Cardiac muscle cell (in vitro differentiated cells and primary cell): ENCODE results near the gene ATP8A2. TPM values are rescaled to one million over a fixed set of nuclear protein-coding genes. Genes with fewer than 3 reads are reported as not detected.

Experiments used
- DNase-seq, 2 donors: peaks; one replicate each; pipeline versions ENCODE4 v3.0.0 to v3.0.0-alpha.2; 2010 to 2017; ENCODE audit warnings: low read depth in 1 of 2, low spot score in 1 of 2
- H3K27ac ChIP-seq: fragments of 200-600 bp; sonication (generic); 2 replicates; pipeline ENCODE4 v1.5.1; 2016
- H3K27me3 ChIP-seq: fragments of 200-600 bp; sonication (generic); 2 replicates; pipeline ENCODE4 v1.6.0; 2016; ENCODE audit warnings: control low read depth
- H3K36me3 ChIP-seq: fragments of 200-600 bp; sonication (generic); 2 replicates; pipeline ENCODE4 v1.5.1; 2016; ENCODE audit warnings: control low read depth
- H3K4me1 ChIP-seq: fragments of 200-600 bp; sonication (generic); 2 replicates; pipeline ENCODE4 v1.8.1; 2017; ENCODE audit warnings: low read depth, mild to moderate bottlenecking, mixed run types
- H3K4me3 ChIP-seq: fragments of 200-600 bp; sonication (generic); 2 replicates; pipeline ENCODE4 v1.5.1; 2016; ENCODE audit warnings: mild to moderate bottlenecking
- H3K9me3 ChIP-seq: fragments of 200-600 bp; sonication (generic); 2 replicates; pipeline ENCODE4 v1.5.1; 2017; ENCODE audit warnings: low read depth, mild to moderate bottlenecking, control low read depth
- CTCF ChIP-seq: IDR thresholded peaks from 2 replicates; pipeline ENCODE4 v1.5.1; 2012; ENCODE audit warnings: low read depth, mild to moderate bottlenecking, low read length
- polyA plus RNA-seq: library from polyadenylated mRNA; unstranded; fragments of >200 nt; fragmentation: Nextera tagmentation; extraction: Ambion mirVana; gene quantifications from 2 replicates; pipeline ENCODE4 v1.2.1, GENCODE V29; 2016
- total RNA-seq: library from RNA; depleted of rRNA; stranded (reverse); fragments of >200 nt; gene quantifications from 2 replicates; pipeline ENCODE4 v1.2.3, GENCODE V29; 2016

The ATP8A2 gene
- total and polyA plus RNA-seq, 2 experiments from 2014 or later, result 0.86 to 0.89 TPM

GRCh38 chr13:26025771-26026170 is 654.0 kb downstream of the ATP8A2 start:
- Histone ChIP-seq H3K27me3 (no peaks in the 10 kb centered on the region), H3K9me3 (no peaks in the 10 kb centered on the region), H3K4me1 (peaks cover 54% of the 10 kb centered on the region), H3K4me3 (no peak overlapping the region), H3K36me3 (no peaks in the 10 kb centered on the region), H3K27ac (peak overlapping the region; percentile 94)
- DNase-seq, result peak in 1 of 2 donors; percentile 23
- no peak for TF ChIP-seq CTCF

DNA sequence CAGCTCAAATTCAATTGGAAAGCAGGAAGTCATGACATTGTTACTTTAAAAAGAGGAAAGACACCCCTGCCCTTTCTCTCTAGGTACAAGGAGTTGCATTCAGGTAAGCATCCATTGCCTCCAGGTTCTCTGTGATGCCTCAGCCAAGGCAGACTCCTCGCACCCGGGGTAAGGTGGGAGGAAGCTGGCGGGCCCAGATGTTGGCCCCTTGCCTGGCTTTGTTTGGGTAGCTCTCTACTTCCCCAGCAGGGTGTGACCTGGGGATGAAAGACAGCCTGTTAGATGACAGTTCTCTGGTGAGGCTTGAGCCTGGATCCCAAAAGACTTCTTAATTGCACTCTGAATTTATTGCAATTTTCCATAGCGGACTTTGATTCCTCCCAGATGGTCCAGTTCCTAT is 654.4 kb downstream of the ATP8A2 start:
- Histone ChIP-seq H3K27ac (peak overlapping the region; percentile 94), H3K27me3 (no peaks in the 10 kb centered on the region), H3K9me3 (no peaks in the 10 kb centered on the region), H3K4me3 (no peak overlapping the region), H3K36me3 (no peaks in the 10 kb centered on the region), H3K4me1 (peaks cover 52% of the 10 kb centered on the region)
- no peak for DNase-seq
- TF ChIP-seq CTCF, result no peak

- Histone ChIP-seq H3K27me3 (no peaks in the 10 kb centered on the region), H3K4me3 (no peak overlapping the region), H3K27ac (no peak overlapping the region), H3K4me1 (peaks cover 19% of the 10 kb centered on the region), H3K9me3 (no peaks in the 10 kb centered on the region), H3K36me3 (no peaks in the 10 kb centered on the region)
- no peak for TF ChIP-seq CTCF
- DNase-seq, result no peak
Observed at GRCh38 chr13:26029581-26030136, 657.9 kb downstream of the ATP8A2 start.

DNA sequence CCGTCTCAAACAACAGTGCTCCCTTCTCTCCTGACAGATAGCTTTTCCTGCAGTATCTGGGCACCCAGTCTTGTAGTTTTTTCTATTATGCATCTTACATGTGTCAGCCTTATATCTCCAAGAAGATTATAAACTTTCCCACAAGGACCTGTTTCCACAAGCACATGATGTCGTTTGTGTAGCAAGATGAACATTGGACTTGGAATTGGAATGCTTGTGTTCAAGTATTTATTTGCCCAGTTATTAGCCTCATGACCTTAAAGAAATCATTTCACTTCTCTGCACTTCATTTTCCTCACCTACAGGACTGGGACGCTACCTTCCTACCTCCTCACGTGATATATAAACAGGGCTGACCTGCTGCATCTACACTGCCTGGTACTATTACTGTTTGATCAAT is 658.6 kb downstream of the ATP8A2 start:
- no peak overlapping the region for H3K4me3 ChIP-seq
- no peak overlapping the region for H3K27ac ChIP-seq
- H3K4me1 ChIP-seq, result peaks cover 13% of the 10 kb centered on the region
- DNase-seq, result no peak
- TF ChIP-seq CTCF, result no peak
- H3K27me3 ChIP-seq, result no peaks in the 10 kb centered on the region
- no peaks in the 10 kb centered on the region for H3K36me3 ChIP-seq
- no peaks in the 10 kb centered on the region for H3K9me3 ChIP-seq

- Histone ChIP-seq H3K27ac (no peak overlapping the region), H3K27me3 (no peaks in the 10 kb centered on the region), H3K4me1 (no peaks in the 10 kb centered on the region), H3K9me3 (no peaks in the 10 kb centered on the region), H3K4me3 (no peak overlapping the region), H3K36me3 (no peaks in the 10 kb centered on the region)
- DNase-seq, result no peak
- TF ChIP-seq CTCF, result no peak
Observed at GRCh38 chr13:26034018-26034417, 662.2 kb downstream of the ATP8A2 start.

- H3K36me3 ChIP-seq, result no peaks in the 10 kb centered on the region
- H3K27ac ChIP-seq, result no peak overlapping the region
- H3K27me3 ChIP-seq, result no peaks in the 10 kb centered on the region
- H3K9me3 ChIP-seq, result no peaks in the 10 kb centered on the region
- DNase-seq, result no peak
- H3K4me3 ChIP-seq, result no peak overlapping the region
- TF ChIP-seq CTCF, result no peak
- H3K4me1 ChIP-seq, result no peaks in the 10 kb centered on the region
Observed at GRCh38 chr13:26036383-26036782, 664.6 kb downstream of the ATP8A2 start.
